ENCODE measurements around the gene RFX1. TPM values are rescaled to one million over a fixed set of nuclear protein-coding genes. Genes with fewer than 3 reads are reported as not detected.

The RFX1 gene
- total RNA-seq, 1 experiment from 2014 or later = 25.5 TPM

GRCh38 chr19:13956365-13956744 is 49.8 kb downstream of the RFX1 start:
- H3F3A ChIP-seq (ENCODE audit: insufficient read depth, low read depth) = peaks cover under 1% of the 10 kb centered on the region; the same call in 1 of the 2 replicates
- H3K9me2 ChIP-seq (ENCODE audit: insufficient read depth) = no peaks in the 10 kb centered on the region
- H3K27ac ChIP-seq = no peak overlapping the region
- H3K27me3 ChIP-seq (ENCODE audit: insufficient read depth, low read depth) = no peaks in the 10 kb centered on the region
- POLR2A ChIA-PET (ENCODE audit: unreplicated experiment) = no interaction called here
- no peak for DNase-seq
- H3K4me1 ChIP-seq (replicated peaks; ENCODE audit: insufficient read depth) = peaks cover 6% of the 10 kb centered on the region
- peaks cover 8% of the 10 kb centered on the region for H4K20me1 ChIP-seq (ENCODE audit: insufficient read depth)
- H3K4me2 ChIP-seq = no peak overlapping the region
- H3K9me3 ChIP-seq (ENCODE audit: insufficient read depth, low read depth) = no peaks in the 10 kb centered on the region
- peaks cover 18% of the 10 kb centered on the region for H3K79me2 ChIP-seq (ENCODE audit: low read depth)
- peaks cover 15% of the 10 kb centered on the region; the same call in 1 of the 2 replicates for H3K36me3 ChIP-seq (ENCODE audit: low read depth)
- no peak overlapping the region for H2AFZ ChIP-seq
- BruUV-seq (replicated peaks) = no TSS peak
- intact Hi-C loops (cut with micrococcal nuclease; ENCODE audit: unreplicated experiment) = no loop called here
- CTCF ChIA-PET = interaction anchor here (0.6 kb wide), 2 partner anchors 19 to 975 kb away, joined by 3 to 4 read pairs; no protein-coding TSS in a partner anchor
- H3K4me3 ChIP-seq = no peak overlapping the region
- no peak for TF ChIP-seq CTCF (conservative IDR thresholded peaks at IDR 0.05)

- no peak for DNase-seq
- Histone ChIP-seq H4K20me1 (ENCODE audit: insufficient read depth) (peaks cover 8% of the 10 kb centered on the region), H3K27ac (no peak overlapping the region), H3K9me2 (ENCODE audit: insufficient read depth) (no peaks in the 10 kb centered on the region), H3K4me1 (replicated peaks; ENCODE audit: insufficient read depth) (peaks cover 6% of the 10 kb centered on the region), H3F3A (ENCODE audit: insufficient read depth, low read depth) (no peaks in the 10 kb centered on the region), H3K79me2 (ENCODE audit: low read depth) (peaks cover 18% of the 10 kb centered on the region), H2AFZ (no peak overlapping the region), H3K36me3 (ENCODE audit: low read depth) (peaks cover 15% of the 10 kb centered on the region; the same call in 1 of the 2 replicates), H3K27me3 (ENCODE audit: insufficient read depth, low read depth) (no peaks in the 10 kb centered on the region), H3K4me2 (no peak overlapping the region), H3K4me3 (no peak overlapping the region), H3K9me3 (ENCODE audit: insufficient read depth, low read depth) (no peaks in the 10 kb centered on the region)
- intact Hi-C loops (cut with micrococcal nuclease; ENCODE audit: unreplicated experiment) = no loop called here
- ChIA-PET POLR2A (ENCODE audit: unreplicated experiment) (no interaction called here), CTCF (interaction anchor here (0.6 kb wide), 2 partner anchors 18 to 974 kb away, joined by 3 to 4 read pairs; no protein-coding TSS in a partner anchor)
- BruUV-seq (replicated peaks) = no TSS peak
- TF ChIP-seq EZH2 (IDR thresholded peaks at IDR 0.05; ENCODE audit: low read depth) = no peak
- no peak for TF ChIP-seq CTCF (conservative IDR thresholded peaks at IDR 0.05)
These were observed 50.3 kb downstream of the RFX1 start for GRCh38 chr19:13955662-13956364.

- DNase-seq = no peak
- Histone ChIP-seq H3K27me3 (ENCODE audit: insufficient read depth, low read depth) (no peaks in the 10 kb centered on the region), H3K4me1 (replicated peaks; ENCODE audit: insufficient read depth) (peaks cover 6% of the 10 kb centered on the region), H3F3A (ENCODE audit: insufficient read depth, low read depth) (no peaks in the 10 kb centered on the region), H3K27ac (no peak overlapping the region), H3K79me2 (ENCODE audit: low read depth) (peaks cover 18% of the 10 kb centered on the region), H3K9me3 (ENCODE audit: insufficient read depth, low read depth) (no peaks in the 10 kb centered on the region), H3K9me2 (ENCODE audit: insufficient read depth) (no peaks in the 10 kb centered on the region), H3K4me2 (no peak overlapping the region), H3K4me3 (no peak overlapping the region), H4K20me1 (ENCODE audit: insufficient read depth) (peaks cover 8% of the 10 kb centered on the region), H3K36me3 (ENCODE audit: low read depth) (0 out of 2 replicates have a peak, but pooled peaks cover 4% of the 10 kb centered on the region), H2AFZ (no peak overlapping the region)
- CTCF ChIA-PET = no interaction called here
- intact Hi-C loops (cut with micrococcal nuclease; ENCODE audit: unreplicated experiment) = no loop called here
- BruUV-seq (replicated peaks) = no TSS peak
- POLR2A ChIA-PET (ENCODE audit: unreplicated experiment) = no interaction called here
- TF ChIP-seq CTCF (conservative IDR thresholded peaks at IDR 0.05) = no peak
- TF ChIP-seq EZH2 (IDR thresholded peaks at IDR 0.05; ENCODE audit: low read depth) = no peak
These were observed 51.9 kb downstream of the RFX1 start for GRCh38 chr19:13954185-13954584.

Data from PC-9 (cell line).